Measurements from ENCODE around the gene ZFP36. TPM values are rescaled to one million over a fixed set of nuclear protein-coding genes. Genes with fewer than 3 reads are reported as not detected.
A peak's percentile ranks its signal among the peaks of the same experiment; 100 is the strongest.

Gene ZFP36
- total RNA-seq, 2 donors from 2014 or later: 67.4 to 265 TPM

DNA sequence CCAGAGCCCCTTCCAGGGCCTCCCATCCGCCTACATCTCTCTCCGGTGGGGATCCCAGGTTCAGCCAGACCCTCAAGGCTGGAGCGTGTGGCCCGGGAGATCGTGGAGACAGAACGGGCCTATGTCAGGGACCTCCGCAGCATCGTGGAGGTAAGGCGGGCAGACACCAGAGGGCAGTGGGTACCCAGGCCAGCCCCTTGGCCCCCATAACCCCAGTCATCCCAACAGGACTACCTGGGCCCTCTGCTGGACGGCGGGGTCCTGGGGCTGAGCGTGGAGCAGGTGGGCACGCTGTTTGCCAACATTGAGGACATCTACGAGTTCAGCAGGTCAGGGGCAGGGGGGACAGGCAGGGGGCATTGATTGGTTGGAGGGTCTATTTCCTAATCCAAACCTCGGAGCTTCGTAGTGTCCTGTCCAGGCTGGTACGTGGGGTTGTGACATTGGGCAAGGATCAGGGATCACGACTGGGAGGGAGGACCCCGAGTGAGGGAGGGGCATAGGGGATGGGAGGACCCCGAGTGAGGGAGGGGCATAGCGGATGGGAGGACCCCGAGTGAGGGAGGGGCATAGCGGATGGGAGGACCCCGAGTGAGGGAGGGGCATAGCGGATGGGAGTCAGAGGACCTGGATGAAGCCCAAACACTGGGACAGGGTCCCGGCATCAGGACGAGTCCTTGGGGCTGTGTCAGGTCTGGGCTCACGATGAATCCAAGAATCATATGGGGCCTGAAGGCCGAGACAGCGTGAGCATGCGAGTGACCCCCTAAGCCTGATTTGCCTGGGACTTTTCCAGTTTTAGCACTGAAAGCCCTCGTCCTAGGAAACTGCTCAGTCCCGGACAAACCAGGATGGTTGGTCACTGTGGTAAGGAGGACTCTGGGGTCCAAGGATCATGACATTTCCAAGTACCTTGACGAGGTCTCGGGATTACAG lies 8.7 kb downstream of the ZFP36 start:
- H3K4me1 Mint-ChIP-seq: peaks cover 31% of the 10 kb centered on the region

DNA sequence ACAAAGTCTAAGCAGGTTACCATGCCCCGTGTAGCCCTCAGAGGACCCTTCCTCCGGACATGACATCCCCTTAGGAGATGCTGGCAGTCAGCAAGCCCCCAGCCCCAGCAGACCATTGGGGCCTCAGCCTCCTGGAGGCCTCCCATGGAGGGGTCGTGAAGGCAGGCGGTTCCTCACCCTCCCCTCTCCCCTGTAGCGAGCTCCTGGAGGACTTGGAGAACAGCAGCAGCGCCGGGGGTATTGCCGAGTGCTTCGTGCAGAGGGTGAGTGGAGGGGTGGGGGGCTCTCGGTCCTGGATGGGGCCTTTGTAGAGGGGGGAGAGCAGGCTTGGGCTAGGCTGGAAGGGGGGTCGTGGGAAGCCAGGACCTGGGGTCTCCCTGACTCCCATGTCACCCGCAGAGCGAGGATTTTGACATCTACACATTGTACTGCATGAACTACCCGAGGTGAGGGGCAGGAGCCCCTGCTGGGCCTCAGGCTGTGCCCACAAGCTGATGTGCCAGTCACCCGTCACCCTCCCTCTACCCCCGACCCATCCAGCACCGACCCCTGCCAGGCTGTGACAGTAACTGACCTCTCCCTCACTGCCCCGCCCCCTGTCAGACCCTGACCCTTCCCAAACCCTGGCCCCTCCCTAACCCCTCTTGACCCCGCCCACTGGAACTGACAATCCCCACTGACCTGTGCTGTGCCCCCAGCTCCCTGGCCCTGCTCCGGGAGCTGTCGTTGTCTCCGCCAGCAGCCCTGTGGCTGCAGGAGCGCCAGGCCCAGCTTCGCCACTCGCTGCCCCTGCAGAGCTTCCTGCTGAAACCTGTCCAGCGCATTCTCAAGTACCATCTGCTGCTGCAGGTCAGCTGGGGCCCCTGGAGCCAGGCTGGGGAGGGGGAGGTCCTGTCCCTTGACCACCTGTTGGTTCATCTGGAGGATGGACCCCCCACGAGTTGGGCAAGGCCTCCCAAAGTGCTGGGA lies 9.8 kb downstream of the ZFP36 start:
- peaks cover 58% of the 10 kb centered on the region for H3K36me3 Mint-ChIP-seq (ENCODE audit: low read depth)
- no peak for ATAC-seq (replicated peaks)
- H3K4me3 Mint-ChIP-seq: no peak overlapping the region
- peaks cover 21% of the 10 kb centered on the region for H3K4me1 Mint-ChIP-seq
- H3K27ac Mint-ChIP-seq: no peak overlapping the region
- H3K9me3 Mint-ChIP-seq: no peaks in the 10 kb centered on the region
- H3K27me3 Mint-ChIP-seq: no peaks in the 10 kb centered on the region

More for the DNA sequence above, 8.7 kb downstream of the ZFP36 start:
- Mint-ChIP-seq H3K27ac (no peak overlapping the region), H3K4me3 (peak overlapping the region; percentile 30), H3K9me3 (no peaks in the 10 kb centered on the region), H3K27me3 (no peaks in the 10 kb centered on the region), H3K36me3 (ENCODE audit: low read depth) (peaks cover 68% of the 10 kb centered on the region)
- no peak for ATAC-seq (replicated peaks)

DNA sequence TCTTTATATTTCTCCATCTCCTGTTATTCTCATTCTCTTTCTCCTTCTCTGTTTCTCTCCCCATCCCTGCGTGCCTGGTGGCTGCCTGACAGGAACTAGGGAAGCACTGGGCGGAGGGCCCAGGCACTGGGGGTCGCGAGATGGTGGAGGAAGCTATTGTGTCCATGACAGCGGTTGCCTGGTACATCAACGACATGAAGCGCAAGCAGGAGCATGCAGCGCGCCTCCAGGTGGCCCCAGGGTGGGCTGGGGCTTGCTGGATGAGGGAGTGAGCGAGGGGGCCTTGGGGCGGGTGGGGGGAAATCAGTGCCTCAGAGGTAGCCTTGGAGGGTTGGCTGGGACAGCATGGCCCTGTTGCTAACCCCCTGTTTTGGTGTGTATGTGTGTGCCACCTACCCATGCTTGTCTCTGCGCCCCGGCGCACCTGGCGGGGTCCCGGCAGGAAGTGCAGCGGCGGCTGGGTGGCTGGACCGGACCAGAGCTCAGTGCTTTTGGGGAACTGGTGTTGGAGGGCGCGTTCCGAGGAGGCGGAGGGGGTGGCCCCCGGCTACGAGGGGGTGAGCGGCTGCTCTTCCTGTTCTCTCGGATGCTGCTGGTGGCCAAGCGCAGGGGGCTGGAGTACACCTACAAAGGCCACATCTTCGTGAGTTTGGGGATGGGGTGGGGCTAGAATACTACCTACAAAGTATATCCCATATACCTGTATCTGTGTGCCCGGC lies 11.0 kb downstream of the ZFP36 start:
- no peaks in the 10 kb centered on the region for H3K9me3 Mint-ChIP-seq
- no peaks in the 10 kb centered on the region for H3K27me3 Mint-ChIP-seq
- H3K27ac Mint-ChIP-seq: no peak overlapping the region
- no peak for ATAC-seq (replicated peaks)
- peaks cover 12% of the 10 kb centered on the region for H3K4me1 Mint-ChIP-seq
- H3K4me3 Mint-ChIP-seq: no peak overlapping the region
- H3K36me3 Mint-ChIP-seq (ENCODE audit: low read depth): peaks cover 51% of the 10 kb centered on the region

DNA sequence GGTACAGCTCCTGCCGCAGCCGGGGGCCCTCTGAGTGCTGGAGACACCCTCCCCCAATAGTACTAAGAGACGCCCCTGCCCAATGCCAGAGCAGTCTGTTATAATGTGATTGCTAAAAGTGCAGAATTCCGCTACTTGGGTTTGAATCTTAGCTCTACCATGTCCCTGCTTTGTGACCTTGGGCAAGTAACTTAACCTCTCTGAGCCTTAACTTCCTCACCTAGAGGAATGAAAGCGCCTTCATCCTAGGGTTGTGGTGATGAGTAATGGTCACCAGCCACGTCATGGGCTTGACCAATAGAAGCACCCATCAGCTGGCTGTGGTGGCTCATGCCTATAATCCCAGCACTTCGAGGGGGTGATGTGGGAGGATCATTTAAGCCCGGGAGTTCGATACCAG lies 12.4 kb downstream of the ZFP36 start:
- no peak for ATAC-seq (replicated peaks)
- Mint-ChIP-seq H3K27me3 (no peaks in the 10 kb centered on the region), H3K36me3 (ENCODE audit: low read depth) (peaks cover 54% of the 10 kb centered on the region), H3K4me3 (no peak overlapping the region), H3K9me3 (no peaks in the 10 kb centered on the region), H3K4me1 (peaks cover 9% of the 10 kb centered on the region), H3K27ac (peak overlapping the region; percentile 6)

DNA sequence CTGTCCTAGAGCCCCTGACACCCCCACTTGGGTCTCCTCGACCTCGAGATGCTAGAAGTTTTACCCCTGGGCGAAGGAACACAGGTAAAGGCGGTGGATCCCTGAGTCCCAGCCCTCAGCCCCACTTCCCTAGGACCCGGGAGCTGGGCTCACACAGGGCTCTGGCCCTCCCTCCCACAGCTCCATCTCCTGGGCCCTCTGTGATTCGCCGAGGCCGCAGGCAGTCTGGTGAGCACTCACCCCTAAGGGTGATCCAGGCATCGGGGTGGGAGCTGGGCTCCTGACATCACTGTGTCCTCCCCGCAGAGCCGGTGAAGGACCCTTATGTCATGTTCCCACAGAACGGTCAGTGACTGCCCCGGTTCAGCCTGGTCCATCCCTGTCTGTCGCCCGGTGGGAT lies 14.1 kb downstream of the ZFP36 start:
- no peak overlapping the region for H3K4me3 Mint-ChIP-seq
- peaks cover 48% of the 10 kb centered on the region for H3K36me3 Mint-ChIP-seq (ENCODE audit: low read depth)
- no peaks in the 10 kb centered on the region for H3K27me3 Mint-ChIP-seq
- H3K27ac Mint-ChIP-seq: no peak overlapping the region
- H3K4me1 Mint-ChIP-seq: no peaks in the 10 kb centered on the region
- no peaks in the 10 kb centered on the region for H3K9me3 Mint-ChIP-seq
- ATAC-seq (replicated peaks): no peak

DNA sequence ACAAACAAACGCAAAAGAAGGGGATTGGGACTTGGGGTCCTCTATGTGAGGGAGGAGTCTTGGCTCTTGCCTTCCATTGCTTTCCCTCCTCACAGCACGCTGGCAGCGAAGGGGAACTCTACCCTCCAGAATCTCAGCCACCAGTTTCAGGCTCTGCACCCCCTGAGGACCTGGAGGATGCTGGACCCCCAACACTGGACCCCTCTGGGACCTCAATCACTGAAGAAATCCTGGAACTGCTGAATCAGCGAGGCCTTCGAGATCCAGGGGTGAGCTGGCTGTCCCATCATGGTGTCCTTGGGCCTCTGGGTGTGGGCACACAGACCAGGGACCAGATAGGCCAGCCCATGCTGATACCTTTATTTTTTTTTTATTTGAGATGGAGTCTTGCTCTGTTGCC lies 15.4 kb downstream of the ZFP36 start:
- H3K27me3 Mint-ChIP-seq: no peaks in the 10 kb centered on the region
- H3K9me3 Mint-ChIP-seq: no peaks in the 10 kb centered on the region
- no peak for ATAC-seq (replicated peaks)
- peaks cover 48% of the 10 kb centered on the region for H3K36me3 Mint-ChIP-seq (ENCODE audit: low read depth)
- no peak overlapping the region for H3K27ac Mint-ChIP-seq
- H3K4me1 Mint-ChIP-seq: peaks cover 4% of the 10 kb centered on the region
- no peak overlapping the region for H3K4me3 Mint-ChIP-seq

DNA sequence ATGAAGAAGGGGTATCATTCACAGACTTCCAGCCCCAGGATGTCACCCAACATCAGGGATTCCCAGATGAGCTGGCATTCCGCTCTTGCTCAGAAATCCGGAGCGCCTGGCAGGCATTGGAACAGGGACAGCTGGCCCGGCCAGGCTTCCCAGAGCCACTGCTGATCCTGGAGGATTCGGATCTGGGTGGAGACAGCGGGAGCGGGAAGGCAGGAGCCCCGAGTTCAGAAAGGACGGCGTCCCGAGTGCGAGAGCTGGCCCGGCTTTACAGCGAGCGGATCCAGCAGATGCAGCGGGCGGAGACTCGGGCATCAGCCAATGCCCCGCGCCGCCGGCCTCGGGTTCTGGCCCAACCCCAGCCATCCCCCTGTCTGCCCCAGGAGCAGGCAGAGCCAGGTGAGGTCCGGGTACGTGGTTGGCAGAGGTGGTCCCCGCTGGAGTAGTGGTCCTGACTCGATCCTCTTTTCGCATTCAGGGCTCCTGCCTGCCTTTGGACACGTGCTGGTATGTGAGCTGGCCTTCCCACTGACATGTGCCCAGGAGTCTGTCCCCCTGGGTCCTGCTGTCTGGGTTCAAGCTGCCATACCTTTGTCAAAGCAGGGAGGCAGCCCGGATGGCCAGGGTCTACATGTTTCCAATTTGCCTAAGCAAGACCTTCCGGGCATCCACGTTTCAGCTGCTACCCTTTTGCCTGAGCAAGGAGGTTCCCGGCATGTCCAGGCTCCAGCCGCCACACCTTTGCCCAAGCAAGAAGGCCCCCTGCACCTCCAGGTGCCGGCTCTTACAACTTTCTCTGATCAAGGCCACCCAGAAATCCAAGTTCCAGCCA lies 16.8 kb downstream of the ZFP36 start:
- H3K36me3 Mint-ChIP-seq (ENCODE audit: low read depth): peaks cover 34% of the 10 kb centered on the region
- H3K27me3 Mint-ChIP-seq: no peaks in the 10 kb centered on the region
- peak overlapping the region; percentile 48 for H3K27ac Mint-ChIP-seq
- ATAC-seq (replicated peaks): no peak
- H3K4me3 Mint-ChIP-seq: no peak overlapping the region
- no peaks in the 10 kb centered on the region for H3K9me3 Mint-ChIP-seq
- peaks cover 4% of the 10 kb centered on the region for H3K4me1 Mint-ChIP-seq

DNA sequence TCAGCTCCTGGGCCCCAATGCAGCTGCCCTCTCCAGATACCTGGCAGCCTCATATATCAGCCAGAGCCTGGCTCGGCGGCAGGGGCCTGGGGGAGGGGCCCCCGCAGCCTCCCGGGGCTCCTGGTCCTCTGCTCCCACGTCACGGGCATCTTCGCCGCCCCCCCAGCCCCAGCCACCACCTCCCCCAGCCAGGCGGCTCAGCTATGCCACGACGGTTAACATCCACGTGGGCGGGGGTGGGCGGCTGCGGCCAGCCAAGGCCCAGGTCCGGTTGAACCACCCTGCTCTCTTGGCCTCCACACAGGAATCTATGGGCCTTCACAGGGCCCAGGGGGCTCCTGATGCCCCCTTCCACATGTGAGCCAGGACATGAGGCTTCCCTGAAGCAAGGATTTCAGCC lies 18.3 kb downstream of the ZFP36 start:
- Mint-ChIP-seq H3K4me1 (peaks cover 4% of the 10 kb centered on the region), H3K36me3 (ENCODE audit: low read depth) (peaks cover 24% of the 10 kb centered on the region), H3K4me3 (no peak overlapping the region)

DNA sequence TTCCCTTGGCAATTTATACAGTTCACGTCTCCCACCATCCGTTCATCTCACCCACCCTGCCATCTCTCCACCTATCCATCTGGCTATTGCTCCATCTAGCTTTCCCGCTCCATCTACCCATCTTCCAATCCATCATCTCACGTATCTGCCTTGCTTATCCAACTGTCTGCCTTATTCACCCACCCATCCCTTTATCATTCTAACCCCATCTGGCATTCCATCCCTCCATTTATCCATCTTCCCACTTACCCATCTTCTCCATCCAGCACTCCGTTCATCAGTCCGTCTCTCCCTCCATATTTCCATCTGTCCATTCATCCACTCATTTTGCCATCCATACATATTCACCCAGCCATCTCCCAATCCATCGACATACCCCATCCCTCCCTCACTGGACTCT lies 19.1 kb downstream of the ZFP36 start:
- no peak for ATAC-seq (replicated peaks)
- peak overlapping the region; percentile 2 for H3K27ac Mint-ChIP-seq
- peaks cover 21% of the 10 kb centered on the region for H3K36me3 Mint-ChIP-seq (ENCODE audit: low read depth)
- no peak overlapping the region for H3K4me3 Mint-ChIP-seq
- H3K27me3 Mint-ChIP-seq: no peaks in the 10 kb centered on the region
- peaks cover 8% of the 10 kb centered on the region for H3K4me1 Mint-ChIP-seq
- no peaks in the 10 kb centered on the region for H3K9me3 Mint-ChIP-seq

More for the DNA sequence above, 18.3 kb downstream of the ZFP36 start:
- H3K27ac Mint-ChIP-seq: no peak overlapping the region
- H3K9me3 Mint-ChIP-seq: no peaks in the 10 kb centered on the region
- ATAC-seq (replicated peaks): no peak
- H3K27me3 Mint-ChIP-seq: no peaks in the 10 kb centered on the region

DNA sequence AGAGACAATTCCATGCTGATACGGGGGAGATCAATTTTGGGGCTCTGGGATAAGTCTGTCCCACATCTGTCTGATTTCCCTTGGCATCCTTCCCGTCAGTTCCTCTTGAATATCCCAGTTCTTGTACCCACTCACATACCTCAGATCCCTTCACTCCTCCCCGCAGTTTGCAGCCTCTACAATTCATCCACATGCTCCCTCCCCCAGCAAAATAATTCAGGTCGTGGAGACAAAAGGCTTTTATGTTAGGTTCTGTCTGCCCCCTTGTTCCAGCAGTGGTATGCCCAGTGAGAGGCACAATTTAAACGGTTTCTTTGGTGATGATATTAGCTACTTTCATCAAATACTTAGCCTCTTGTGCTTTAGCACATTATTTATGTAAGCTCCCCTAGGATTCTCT lies 19.5 kb downstream of the ZFP36 start:
- H3K27ac Mint-ChIP-seq: peak overlapping the region; percentile 2
- no peak for ATAC-seq (replicated peaks)
- H3K36me3 Mint-ChIP-seq (ENCODE audit: low read depth): peaks cover 25% of the 10 kb centered on the region
- H3K4me1 Mint-ChIP-seq: peaks cover 8% of the 10 kb centered on the region
- H3K27me3 Mint-ChIP-seq: no peaks in the 10 kb centered on the region
- H3K9me3 Mint-ChIP-seq: no peaks in the 10 kb centered on the region
- H3K4me3 Mint-ChIP-seq: no peak overlapping the region

DNA sequence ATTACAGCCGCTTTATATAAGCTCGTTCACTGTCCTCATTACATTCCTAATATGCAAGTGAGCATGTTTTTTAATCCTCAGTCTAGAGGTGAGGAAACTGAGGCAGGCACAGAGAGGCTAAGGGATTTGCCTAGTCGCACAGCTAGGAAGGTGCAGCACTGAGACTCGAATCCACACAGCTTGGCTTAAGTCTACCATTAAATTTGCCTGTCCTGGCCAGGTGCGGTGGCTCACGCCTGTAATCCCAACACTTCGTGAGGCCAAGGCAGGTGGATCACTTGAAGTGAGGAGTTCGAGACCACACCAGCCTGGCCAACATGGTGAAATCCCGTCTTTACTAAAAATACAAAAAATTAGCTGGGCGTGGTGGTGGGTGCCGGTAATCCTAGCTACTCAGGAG lies 21.1 kb downstream of the ZFP36 start:
- peaks cover 36% of the 10 kb centered on the region for H3K36me3 Mint-ChIP-seq (ENCODE audit: low read depth)

DNA sequence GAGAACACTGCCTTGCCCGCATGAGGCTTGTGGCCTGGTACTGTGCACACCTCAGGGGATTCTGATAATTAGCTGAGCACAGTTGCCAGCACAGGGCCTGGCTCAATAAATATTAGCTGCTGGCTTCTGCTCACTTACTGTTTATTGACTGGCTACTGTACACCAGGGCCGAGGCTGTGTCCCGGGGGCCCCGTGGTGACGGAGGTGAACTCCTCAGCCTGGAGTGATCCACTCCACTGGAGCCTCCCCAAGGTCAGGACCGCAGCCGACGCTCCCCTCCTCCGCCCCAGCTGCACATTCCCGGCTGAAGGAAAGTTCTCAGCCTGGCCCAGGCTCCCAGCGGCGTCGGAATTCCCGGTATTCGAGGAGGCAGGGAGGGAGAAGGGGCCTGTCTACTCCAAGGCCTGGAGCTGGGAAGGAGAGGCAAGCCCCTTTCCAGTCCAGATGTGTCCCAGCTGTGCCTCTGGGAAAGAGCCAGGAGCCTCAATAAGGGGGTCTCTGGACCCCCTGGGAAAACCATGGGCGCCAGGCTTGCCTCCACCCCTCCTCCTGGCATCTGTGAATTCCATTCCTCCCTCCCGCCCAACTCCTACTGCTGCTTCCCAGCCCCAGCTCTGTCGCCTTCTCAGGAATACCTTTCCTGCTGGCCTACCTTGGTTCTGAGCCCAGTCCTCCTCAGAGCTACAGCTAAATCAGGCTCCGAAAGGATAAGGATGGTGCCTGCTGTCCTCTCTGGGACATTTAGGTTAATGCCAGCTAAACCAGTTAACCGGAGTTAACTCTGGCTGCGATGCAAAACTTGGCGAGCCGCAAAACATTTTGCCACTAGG lies 21.9 kb downstream of the ZFP36 start:
- Mint-ChIP-seq H3K4me1 (peaks cover 15% of the 10 kb centered on the region), H3K27me3 (no peaks in the 10 kb centered on the region), H3K27ac (peak overlapping the region; percentile 41), H3K4me3 (no peak overlapping the region), H3K9me3 (no peaks in the 10 kb centered on the region), H3K36me3 (ENCODE audit: low read depth) (peaks cover 40% of the 10 kb centered on the region)
- no peak for ATAC-seq (replicated peaks)

More for the DNA sequence above, 21.1 kb downstream of the ZFP36 start:
- no peak for ATAC-seq (replicated peaks)
- H3K4me1 Mint-ChIP-seq: peaks cover 8% of the 10 kb centered on the region
- no peak overlapping the region for H3K4me3 Mint-ChIP-seq
- no peak overlapping the region for H3K27ac Mint-ChIP-seq
- no peaks in the 10 kb centered on the region for H3K9me3 Mint-ChIP-seq
- H3K27me3 Mint-ChIP-seq: no peaks in the 10 kb centered on the region

Measured in activated T-helper 17 cell treated with anti-CD3 and anti-CD28 coated beads, Interleukin-2, amount 50 U/mL, for 72 hours (primary cell).